ENCODE data around the gene BNC2. TPM values are rescaled to one million over a fixed set of nuclear protein-coding genes. Genes with fewer than 3 reads are reported as not detected.

The BNC2 gene
- total RNA-seq, 6 experiments from 2014 or later: 19.0 to 28.7 (median 25.4) TPM

DNA sequence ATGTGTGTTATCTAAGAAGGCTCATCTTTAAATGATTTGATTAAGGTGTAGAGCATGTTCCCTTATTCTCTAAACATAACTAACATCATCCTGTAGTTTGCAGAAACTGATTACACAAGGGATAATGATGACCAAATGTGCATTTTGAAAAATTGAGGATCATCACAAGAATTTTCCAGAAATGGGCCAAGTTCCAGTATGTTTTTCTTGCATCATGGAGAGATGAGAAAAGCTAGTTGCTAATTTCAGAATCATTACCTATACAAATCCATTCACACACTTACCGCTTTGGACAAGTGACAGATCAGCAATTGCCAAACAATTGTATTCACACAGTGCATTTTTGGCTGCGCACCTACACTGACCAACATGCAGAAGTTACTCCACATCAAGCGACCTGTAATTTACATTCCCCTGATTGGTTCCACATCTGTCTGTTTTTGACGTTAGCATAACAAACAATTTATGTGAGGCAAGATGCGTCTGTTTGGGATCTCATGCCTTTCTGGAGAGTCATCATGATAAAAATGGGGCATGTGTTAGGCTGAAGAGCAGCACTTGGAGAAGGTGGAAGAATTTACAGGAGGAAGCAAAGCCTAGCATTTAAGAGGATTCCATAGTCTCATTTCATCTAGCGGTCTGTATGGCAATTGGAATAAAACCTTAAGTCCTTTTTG, 2.8 kb upstream of the BNC2 start:
- H3K27ac Mint-ChIP-seq: no peak overlapping the region
- DNase-seq: peak; percentile 35

DNA sequence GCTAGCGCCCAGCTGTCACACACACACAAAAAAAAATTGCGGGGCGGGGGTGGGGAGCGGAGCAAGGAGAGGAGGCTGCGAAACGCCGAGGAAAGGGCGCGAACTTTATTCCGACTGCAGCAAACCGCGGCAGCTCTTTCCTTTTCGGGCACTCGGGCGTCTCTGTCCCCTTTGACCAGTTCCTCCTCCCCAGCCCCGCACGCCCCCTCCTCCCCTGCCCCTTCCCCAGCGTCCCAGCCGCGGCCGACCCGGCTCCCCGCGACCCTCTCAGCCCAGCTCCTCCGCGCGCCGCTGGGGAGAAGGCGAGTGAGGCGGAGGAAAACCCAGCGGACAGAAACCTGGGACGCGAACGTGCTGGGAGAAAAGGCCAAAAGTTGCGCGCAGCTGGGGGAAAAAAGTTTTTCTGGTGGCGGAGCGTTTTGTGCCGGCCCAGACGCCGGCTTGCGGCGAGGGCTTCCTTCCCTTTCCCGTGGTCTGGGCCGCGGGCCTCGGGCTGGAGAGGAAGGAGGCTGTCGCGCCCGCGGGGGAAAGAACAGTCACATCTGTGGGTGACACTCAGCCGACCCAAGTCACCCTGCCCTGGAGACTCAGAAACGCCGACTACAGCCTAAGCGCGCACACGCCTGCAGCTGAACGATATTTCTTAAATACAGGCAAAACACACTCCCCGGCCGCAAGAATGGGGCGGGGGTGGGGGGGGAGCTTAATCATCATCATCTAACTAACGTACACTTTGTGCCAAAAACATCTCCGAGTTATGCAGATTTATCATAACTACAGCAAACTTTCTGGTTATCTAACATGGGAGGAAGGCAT, 1.1 kb upstream of the BNC2 start:
- H3K4me1 Mint-ChIP-seq (ENCODE audit: low read depth): peaks cover 55% of the 10 kb centered on the region
- no peaks in the 10 kb centered on the region for H3K27me3 Mint-ChIP-seq (ENCODE audit: insufficient read depth)
- peaks cover 8% of the 10 kb centered on the region for H3K9me3 Mint-ChIP-seq
- H3K36me3 Mint-ChIP-seq (ENCODE audit: low read depth): peaks cover 3% of the 10 kb centered on the region; the same call in 1 of the 2 replicates
- TF ChIP-seq, protein P1, sequence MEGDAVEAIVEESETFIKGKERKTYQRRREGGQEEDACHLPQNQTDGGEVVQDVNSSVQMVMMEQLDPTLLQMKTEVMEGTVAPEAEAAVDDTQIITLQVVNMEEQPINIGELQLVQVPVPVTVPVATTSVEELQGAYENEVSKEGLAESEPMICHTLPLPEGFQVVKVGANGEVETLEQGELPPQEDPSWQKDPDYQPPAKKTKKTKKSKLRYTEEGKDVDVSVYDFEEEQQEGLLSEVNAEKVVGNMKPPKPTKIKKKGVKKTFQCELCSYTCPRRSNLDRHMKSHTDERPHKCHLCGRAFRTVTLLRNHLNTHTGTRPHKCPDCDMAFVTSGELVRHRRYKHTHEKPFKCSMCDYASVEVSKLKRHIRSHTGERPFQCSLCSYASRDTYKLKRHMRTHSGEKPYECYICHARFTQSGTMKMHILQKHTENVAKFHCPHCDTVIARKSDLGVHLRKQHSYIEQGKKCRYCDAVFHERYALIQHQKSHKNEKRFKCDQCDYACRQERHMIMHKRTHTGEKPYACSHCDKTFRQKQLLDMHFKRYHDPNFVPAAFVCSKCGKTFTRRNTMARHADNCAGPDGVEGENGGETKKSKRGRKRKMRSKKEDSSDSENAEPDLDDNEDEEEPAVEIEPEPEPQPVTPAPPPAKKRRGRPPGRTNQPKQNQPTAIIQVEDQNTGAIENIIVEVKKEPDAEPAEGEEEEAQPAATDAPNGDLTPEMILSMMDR (IDR thresholded peaks at IDR 0.05): no peak; the same call in 1 of the 2 replicates
- peak overlapping the region; percentile 87 for H3K27ac Mint-ChIP-seq
- DNase-seq: peak; percentile 70
- H3K4me3 Mint-ChIP-seq: peak overlapping the region; percentile 91

More for the DNA sequence above, 2.8 kb upstream of the BNC2 start:
- Mint-ChIP-seq H3K36me3 (ENCODE audit: low read depth) (peaks cover 4% of the 10 kb centered on the region; the same call in 1 of the 2 replicates), H3K4me3 (no peak overlapping the region), H3K9me3 (peaks cover 11% of the 10 kb centered on the region), H3K4me1 (ENCODE audit: low read depth) (peaks cover 38% of the 10 kb centered on the region), H3K27me3 (ENCODE audit: insufficient read depth) (no peaks in the 10 kb centered on the region)
- TF ChIP-seq, protein P1 (IDR thresholded peaks at IDR 0.05): no peak

DNA sequence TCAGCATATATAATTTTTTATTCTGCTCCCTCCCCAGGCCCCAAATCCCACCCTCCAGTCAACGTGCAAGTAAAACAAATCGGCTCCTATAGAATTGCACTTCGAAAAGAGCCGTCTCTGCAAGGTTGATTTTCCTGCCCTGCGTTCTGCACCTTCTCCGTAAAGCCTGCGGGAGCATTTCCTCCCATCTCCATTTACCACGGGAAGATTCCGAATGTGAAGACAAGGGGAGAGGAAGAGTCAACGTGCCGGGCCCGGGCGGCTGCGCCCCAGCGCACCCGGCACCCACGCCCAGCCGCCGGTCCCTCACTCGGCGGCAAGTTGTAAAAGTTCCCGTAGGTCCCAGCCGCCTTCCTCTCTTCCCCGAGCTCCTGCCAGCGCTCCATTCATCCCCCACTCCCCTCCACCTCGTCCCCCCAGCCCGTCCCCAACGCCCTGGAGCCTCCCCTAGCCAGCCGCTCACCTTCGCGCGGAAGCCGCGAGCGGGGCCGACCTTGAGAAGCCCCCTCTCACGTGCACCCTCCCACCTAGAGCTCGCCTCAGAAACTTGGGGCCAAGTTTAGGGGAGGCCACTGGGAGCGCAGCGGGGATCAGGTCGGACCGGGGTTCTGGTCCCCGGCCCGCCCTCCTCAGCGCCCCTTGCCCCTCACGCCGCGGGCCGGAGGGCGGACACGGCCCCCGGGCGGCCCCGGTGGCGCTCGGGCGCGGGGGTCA, 431 bp downstream of the BNC2 start:
- H3K27ac Mint-ChIP-seq: peak overlapping the region; percentile 90
- peaks cover 68% of the 10 kb centered on the region for H3K4me1 Mint-ChIP-seq (ENCODE audit: low read depth)
- TF ChIP-seq, protein P1 (IDR thresholded peaks at IDR 0.05): peak; percentile 33; the same call in 1 of the 2 replicates
- H3K9me3 Mint-ChIP-seq: no peaks in the 10 kb centered on the region
- no peaks in the 10 kb centered on the region for H3K27me3 Mint-ChIP-seq (ENCODE audit: insufficient read depth)
- H3K36me3 Mint-ChIP-seq (ENCODE audit: low read depth): no peaks in the 10 kb centered on the region
- peak overlapping the region; percentile 91 for H3K4me3 Mint-ChIP-seq
- no peak for DNase-seq

DNA sequence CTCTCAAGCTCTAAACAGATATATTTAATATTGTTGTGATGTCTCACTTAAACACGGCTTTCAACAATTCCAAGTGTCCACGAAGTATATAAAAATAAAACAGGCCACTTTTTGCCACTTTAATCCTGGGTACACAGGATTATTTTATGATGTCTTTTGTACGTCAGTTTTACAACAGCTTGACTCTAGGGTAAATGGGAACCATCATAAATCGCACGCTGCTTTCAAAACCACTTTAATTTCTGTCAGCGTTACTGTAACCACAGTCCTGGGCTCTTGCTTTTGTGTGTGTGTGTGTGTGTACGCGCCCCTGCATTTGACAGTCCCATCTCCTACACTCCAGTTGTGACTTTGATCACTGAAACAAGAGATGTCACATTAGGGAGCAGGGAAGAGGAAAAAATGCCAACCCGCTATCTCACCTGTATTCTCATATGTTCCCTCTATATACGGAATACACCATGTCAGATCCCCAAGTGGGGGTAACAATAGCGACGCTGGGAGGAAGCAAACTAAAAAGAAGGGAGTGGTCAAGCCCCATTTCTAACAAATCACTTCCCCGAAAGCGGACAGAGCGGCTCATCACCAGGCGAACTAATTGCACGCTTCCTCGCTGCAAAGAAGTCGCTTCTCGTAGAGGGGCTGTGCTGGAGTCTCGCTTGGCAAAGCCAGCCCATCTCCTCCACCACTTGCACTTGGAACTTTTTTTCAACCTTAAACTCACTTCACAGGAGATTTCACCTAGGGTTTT, 1.2 kb downstream of the BNC2 start:
- no peaks in the 10 kb centered on the region for H3K27me3 Mint-ChIP-seq (ENCODE audit: insufficient read depth)
- DNase-seq: no peak

More for the DNA sequence above, 1.2 kb downstream of the BNC2 start:
- H3K4me3 Mint-ChIP-seq: peak overlapping the region; percentile 91
- H3K27ac Mint-ChIP-seq: peak overlapping the region; percentile 90
- no peaks in the 10 kb centered on the region for H3K36me3 Mint-ChIP-seq (ENCODE audit: low read depth)
- peaks cover 75% of the 10 kb centered on the region for H3K4me1 Mint-ChIP-seq (ENCODE audit: low read depth)
- TF ChIP-seq, protein P1 (IDR thresholded peaks at IDR 0.05): no peak
- H3K9me3 Mint-ChIP-seq: no peaks in the 10 kb centered on the region
